SK-N-SH treated with all-trans-retinoic acid at 6 μM for 48 hours (cell line): ENCODE results near the gene GAPVD1.

ENCODE experiments used
- ARNTL ChIP-seq: fragments of 450-650 bp; formaldehyde crosslinking; IDR thresholded peaks from 2 replicates; pipeline ENCODE4 v1.5.0; 2020; ENCODE audit warnings: low read depth, mild to moderate bottlenecking, moderate library complexity, borderline replicate concordance
- BACH2 ChIP-seq: fragments of 250-450 bp; sonication (Bioruptor Pico); IDR thresholded peaks from 2 replicates; pipeline ENCODE4 v1.9.0; 2021; ENCODE audit warnings: mild to moderate bottlenecking, borderline replicate concordance
- CSRNP3 ChIP-seq: fragments of 250-450 bp; sonication (Bioruptor Pico); IDR thresholded peaks from 2 replicates; pipeline ENCODE4 v1.5.1; 2021; ENCODE audit warnings: mild to moderate bottlenecking, moderate library complexity
- ISL1 ChIP-seq: fragments of 250-450 bp; sonication (Bioruptor Pico); IDR thresholded peaks from 2 replicates; pipeline ENCODE4 v2.1.2; 2022; ENCODE audit warnings: mild to moderate bottlenecking, moderate library complexity
- PATZ1 ChIP-seq: fragments of 250-450 bp; sonication (Bioruptor Pico); IDR thresholded peaks from 2 replicates; pipeline ENCODE4 v1.8.0; 2020; ENCODE audit warnings: mild to moderate bottlenecking, moderate library complexity, borderline replicate concordance
- TCF4 ChIP-seq: fragments of 250-450 bp; sonication (Bioruptor Pico); IDR thresholded peaks from 2 replicates; pipeline ENCODE4 v1.8.0; 2021; ENCODE audit warnings: mild to moderate bottlenecking, moderate library complexity, borderline replicate concordance
- TOX ChIP-seq: fragments of 250-450 bp; sonication (Bioruptor Pico); IDR thresholded peaks from 2 replicates; pipeline ENCODE4 v1.8.0; 2021; ENCODE audit warnings: mild to moderate bottlenecking, moderate library complexity, borderline replicate concordance
- ZFP30 ChIP-seq: fragments of 450-650 bp; formaldehyde crosslinking; IDR thresholded peaks from 2 replicates; pipeline ENCODE4 v1.5.0; 2022; ENCODE audit warnings: mild to moderate bottlenecking, moderate library complexity

GRCh38 chr9:125268394-125269013 is 6.9 kb downstream of the GAPVD1 start:
- TF ChIP-seq ARNTL (CRISPR knock-in tag) (no peak), BACH2 (CRISPR knock-in tag) (no peak), ZFP30 (CRISPR knock-in tag) (no peak), PATZ1 (CRISPR knock-in tag) (no peak), CSRNP3 (CRISPR knock-in tag) (no peak), ISL1 (CRISPR knock-in tag) (no peak), TOX (no peak), TCF4 (CRISPR knock-in tag) (no peak)
